Neural crest cell (in vitro differentiated cells): ENCODE data around the gene TTLL11. TPM values are rescaled to one million over a fixed set of nuclear protein-coding genes. Genes with fewer than 3 reads are reported as not detected.

Experiments used
- DNase-seq: peaks from one replicate; pipeline ENCODE4 v3.0.0; 2021; ENCODE audit warnings: low read depth, mixed read lengths, low spot score
- H3K27ac Mint-ChIP-seq: one replicate; pipeline ENCODE4 v1.8.0; 2021; ENCODE audit warnings: mild to moderate bottlenecking, mixed read lengths; ENCODE audit not compliant: unreplicated experiment
- H3K27me3 Mint-ChIP-seq: 2 replicates; pipeline ENCODE4 v1.8.0; 2021; ENCODE audit warnings: low read depth, mild to moderate bottlenecking, mixed read lengths
- H3K36me3 Mint-ChIP-seq: 2 replicates; pipeline ENCODE4 v1.8.0; 2021; ENCODE audit warnings: low read depth, mild to moderate bottlenecking, mixed read lengths
- H3K4me1 Mint-ChIP-seq: 2 replicates; pipeline ENCODE4 v1.8.0; 2021; ENCODE audit warnings: mixed read lengths
- H3K4me3 Mint-ChIP-seq: one replicate; pipeline ENCODE4 v1.8.0; 2021; ENCODE audit warnings: mild to moderate bottlenecking, mixed read lengths
- H3K9me3 Mint-ChIP-seq: 2 replicates; pipeline ENCODE4 v1.8.0; 2021; ENCODE audit warnings: mixed read lengths
- CTCF ChIP-seq: fragments of 200-600 bp; sonication (generic); conservative IDR thresholded peaks from 2 replicates; pipeline ENCODE4 v1.5.0; 2021; ENCODE audit warnings: antibody characterized with exemption, mild to moderate bottlenecking
- total RNA-seq: library from RNA; stranded (reverse); gene quantifications from 2 replicates; pipeline ENCODE4 v1.2.1, GENCODE V29; 2021

TTLL11 gene
- total RNA-seq, 1 donor from 2014 or later: 9.1 TPM

DNA sequence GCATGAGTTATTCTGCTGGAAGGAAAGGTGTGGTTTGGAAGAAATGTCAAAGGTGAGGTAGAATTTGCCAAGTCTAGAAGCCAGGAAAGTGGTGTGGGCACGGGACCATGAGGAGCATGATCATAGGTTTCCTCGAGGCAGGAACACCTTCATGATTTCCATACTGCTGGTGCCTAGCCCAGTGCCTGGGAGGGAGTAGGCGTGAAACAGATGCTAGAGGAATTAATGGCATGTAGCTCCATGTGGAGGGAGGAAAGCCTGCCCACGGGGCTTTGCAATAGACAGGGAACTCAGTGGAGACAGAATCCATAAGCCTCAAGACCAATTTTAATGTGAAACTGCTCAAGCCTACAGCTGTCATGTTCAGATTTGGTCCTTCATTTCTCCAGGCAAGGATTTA, 35.1 kb downstream of the TTLL11 start:
- Mint-ChIP-seq H3K4me3 (no peak overlapping the region), H3K36me3 (no peaks in the 10 kb centered on the region), H3K9me3 (no peaks in the 10 kb centered on the region), H3K27me3 (no peaks in the 10 kb centered on the region), H3K27ac (no peak overlapping the region), H3K4me1 (no peaks in the 10 kb centered on the region)
- no peak for TF ChIP-seq CTCF
- DNase-seq: no peak

- TF ChIP-seq CTCF: no peak
These were observed 35.9 kb downstream of the TTLL11 start for GRCh38 chr9:122057211-122057610.

DNA sequence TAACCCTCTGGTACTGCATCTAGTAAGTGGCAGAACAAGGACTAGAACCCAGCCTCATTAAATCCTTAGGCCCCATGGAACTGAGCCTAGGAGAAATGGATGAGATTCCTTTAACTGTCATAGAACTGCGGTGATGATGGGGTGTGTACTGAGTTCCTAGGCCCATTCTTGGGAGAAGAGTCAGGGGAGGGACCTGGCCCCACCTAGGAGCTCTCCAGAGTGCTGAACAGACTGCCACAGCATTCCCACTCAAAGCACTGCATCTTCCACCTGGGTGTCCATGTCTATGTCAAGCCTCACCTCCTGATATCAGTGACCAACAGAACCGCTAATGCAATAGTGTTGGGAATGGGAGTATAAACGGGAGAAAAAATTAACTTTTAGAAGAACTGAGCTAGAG, 36.6 kb downstream of the TTLL11 start:
- peak; percentile 9 for DNase-seq
- Mint-ChIP-seq H3K4me3 (no peak overlapping the region), H3K36me3 (no peaks in the 10 kb centered on the region), H3K27me3 (no peaks in the 10 kb centered on the region), H3K27ac (no peak overlapping the region), H3K4me1 (no peaks in the 10 kb centered on the region), H3K9me3 (no peaks in the 10 kb centered on the region)
- TF ChIP-seq CTCF: no peak

More at GRCh38 chr9:122057211-122057610, 35.9 kb downstream of the TTLL11 start:
- H3K36me3 Mint-ChIP-seq: no peaks in the 10 kb centered on the region
- H3K27ac Mint-ChIP-seq: no peak overlapping the region
- no peaks in the 10 kb centered on the region for H3K4me1 Mint-ChIP-seq
- no peaks in the 10 kb centered on the region for H3K9me3 Mint-ChIP-seq
- H3K27me3 Mint-ChIP-seq: no peaks in the 10 kb centered on the region
- H3K4me3 Mint-ChIP-seq: no peak overlapping the region
- no peak for DNase-seq

- Mint-ChIP-seq H3K4me1 (no peaks in the 10 kb centered on the region), H3K36me3 (no peaks in the 10 kb centered on the region), H3K27ac (no peak overlapping the region)
These were observed 37.4 kb downstream of the TTLL11 start for GRCh38 chr9:122055701-122056100.

DNA sequence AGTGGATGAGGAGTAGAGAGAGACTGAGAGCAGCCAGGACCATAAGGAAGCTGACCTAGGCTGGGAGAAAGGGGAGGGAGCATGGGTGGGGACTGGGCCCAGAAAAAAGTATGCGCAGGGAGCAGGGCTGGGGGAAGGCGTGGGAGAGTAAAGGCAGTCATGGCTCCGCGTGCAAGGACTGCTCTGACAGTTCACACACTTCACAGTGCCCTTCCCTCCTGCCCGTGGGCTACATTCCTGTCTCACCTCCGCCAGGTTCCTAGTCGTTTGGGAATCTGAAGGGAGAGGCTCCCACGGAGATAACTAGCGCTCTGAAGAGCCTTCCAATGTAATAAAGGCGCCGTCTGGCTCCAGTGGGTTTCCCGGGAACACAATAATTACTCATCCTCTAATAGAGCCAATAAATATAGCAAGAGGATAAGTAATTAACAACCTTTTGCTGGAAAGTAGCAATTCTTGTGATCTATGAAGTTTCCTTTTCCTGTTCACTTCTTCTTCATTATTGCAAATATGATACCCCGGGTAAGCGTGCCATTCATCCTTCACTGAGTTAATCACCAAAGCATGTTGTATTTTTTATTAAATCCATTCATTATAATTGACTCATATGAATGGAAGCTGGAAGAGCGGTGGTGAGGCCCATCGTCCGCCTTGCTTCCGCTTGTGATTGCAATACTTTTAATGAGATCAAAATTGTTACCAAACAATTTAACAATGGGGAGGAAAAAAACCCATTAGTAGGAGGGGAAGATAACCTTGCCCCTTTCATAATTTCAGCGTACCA, 39.3 kb downstream of the TTLL11 start:
- H3K4me1 Mint-ChIP-seq: no peaks in the 10 kb centered on the region
- H3K27me3 Mint-ChIP-seq: no peaks in the 10 kb centered on the region
- no peaks in the 10 kb centered on the region for H3K36me3 Mint-ChIP-seq
- H3K27ac Mint-ChIP-seq: no peak overlapping the region
- no peak overlapping the region for H3K4me3 Mint-ChIP-seq
- TF ChIP-seq CTCF: no peak
- H3K9me3 Mint-ChIP-seq: no peaks in the 10 kb centered on the region
- no peak for DNase-seq

More at GRCh38 chr9:122055701-122056100, 37.4 kb downstream of the TTLL11 start:
- H3K27me3 Mint-ChIP-seq: no peaks in the 10 kb centered on the region
- no peak for TF ChIP-seq CTCF
- H3K4me3 Mint-ChIP-seq: no peak overlapping the region
- H3K9me3 Mint-ChIP-seq: no peaks in the 10 kb centered on the region
- no peak for DNase-seq
